GM23338 (cell line): Measurements from ENCODE around the gene CTBP2. TPM values are rescaled to one million over a fixed set of nuclear protein-coding genes. Genes with fewer than 3 reads are reported as not detected.

Experiments
- CREB1 ChIP-seq: fragments of 250-450 bp; sonication (Bioruptor Pico); IDR thresholded peaks from 2 replicates; pipeline ENCODE4 v1.5.0; 2020; ENCODE audit warnings: low read depth, mild to moderate bottlenecking, moderate library complexity
- CTCF ChIP-seq, 2 experiments: fragments of 200-600 bp in 1 of 2; sonication (generic) in 1 of 2; conservative IDR thresholded peaks; 2 replicates each; pipeline versions ENCODE4 v1.5.1 to v1.6.1; 2016 to 2017; ENCODE audit warnings: antibody characterized with exemption in 2 of 2, low read depth in 2 of 2, mild to moderate bottlenecking in 2 of 2, moderate library complexity in 1 of 2
- EZH2phosphoT487 ChIP-seq: fragments of 200-600 bp; sonication (generic); IDR thresholded peaks from one replicate; pipeline ENCODE4 v1.8.1; 2018; ENCODE audit warnings: antibody characterized with exemption; ENCODE audit not compliant: unreplicated experiment
- JUNB ChIP-seq: IDR thresholded peaks from one replicate; pipeline ENCODE4 v1.6.1; 2016; ENCODE audit warnings: antibody characterized with exemption; ENCODE audit not compliant: unreplicated experiment
- NANOG ChIP-seq: IDR thresholded peaks from 2 replicates; pipeline ENCODE4 v1.6.1; 2016; ENCODE audit warnings: antibody characterized with exemption, borderline replicate concordance
- POLR2AphosphoS5 ChIP-seq: IDR thresholded peaks from 2 replicates; pipeline ENCODE4 v1.6.1; 2016; ENCODE audit warnings: antibody characterized with exemption, low read depth
- STAT1 ChIP-seq: IDR thresholded peaks from one replicate; pipeline ENCODE4 v1.6.1; 2016; ENCODE audit warnings: antibody characterized with exemption; ENCODE audit not compliant: unreplicated experiment
- ZNF114 ChIP-seq: fragments of 250-450 bp; sonication (Bioruptor Pico); IDR thresholded peaks from 2 replicates; pipeline ENCODE4 v1.5.0; 2020; ENCODE audit warnings: mild to moderate bottlenecking, moderate library complexity
- ZNF462 ChIP-seq: fragments of 250-450 bp; sonication (Bioruptor Pico); IDR thresholded peaks from 2 replicates; pipeline ENCODE4 v1.5.0; 2020; ENCODE audit warnings: mild to moderate bottlenecking, moderate library complexity
- polyA plus RNA-seq: library from polyadenylated mRNA; unstranded; fragments of >200 nt; fragmentation: Nextera tagmentation; extraction: Ambion mirVana; gene quantifications from 2 replicates; pipeline ENCODE4 v1.2.1, GENCODE V29; 2016
- total RNA-seq: library from RNA; depleted of rRNA; stranded (reverse); fragments of >200 nt; shearing (Covaris generic); gene quantifications from 2 replicates; pipeline ENCODE4 v1.2.3, GENCODE V29; 2014

Gene CTBP2
- total and polyA plus RNA-seq, 2 experiments from 2014 or later: 133 to 265 TPM

GRCh38 chr10:125014086-125014830 lies 146.1 kb downstream of the CTBP2 start (continued):
- no peak for TF ChIP-seq ZNF462 (CRISPR knock-in tag)
- TF ChIP-seq POLR2AphosphoS5: no peak
- TF ChIP-seq ZNF114 (CRISPR knock-in tag): no peak
- no peak for TF ChIP-seq CTCF (conservative IDR thresholded peaks at IDR 0.05; ENCODE audit: low read depth in 2 of 2)
- TF ChIP-seq NANOG: no peak
- no peak for TF ChIP-seq CREB1 (CRISPR knock-in tag)
- TF ChIP-seq JUNB: no peak
- TF ChIP-seq STAT1: no peak
- no peak for TF ChIP-seq EZH2phosphoT487
